Ishikawa (cell line): ENCODE results near the gene ARHGEF7.

Experiments used
- CEBPB ChIP-seq: IDR thresholded peaks from 2 replicates; pipeline ENCODE4 v1.6.1; 2012
- CREB1 ChIP-seq: IDR thresholded peaks from 2 replicates; pipeline ENCODE4 v1.6.1; 2012; ENCODE audit warnings: low read depth
- EGR1 ChIP-seq: IDR thresholded peaks from 2 replicates; pipeline ENCODE4 v1.6.1; 2012
- EP300 ChIP-seq: IDR thresholded peaks from 2 replicates; pipeline ENCODE4 v1.6.1; 2012; ENCODE audit warnings: borderline replicate concordance
- FOXM1 ChIP-seq: IDR thresholded peaks from 2 replicates; pipeline ENCODE4 v1.6.1; 2012; ENCODE audit warnings: low read depth, borderline replicate concordance
- MAX ChIP-seq: IDR thresholded peaks from 2 replicates; pipeline ENCODE4 v1.6.1; 2012
- NFIC ChIP-seq: IDR thresholded peaks from 2 replicates; pipeline ENCODE4 v1.6.1; 2012
- RAD21 ChIP-seq: IDR thresholded peaks from 2 replicates; pipeline ENCODE4 v1.6.1; 2012; ENCODE audit warnings: low read depth
- REST ChIP-seq: IDR thresholded peaks from 2 replicates; pipeline ENCODE4 v1.6.1; 2012; ENCODE audit warnings: low read depth, mild to moderate bottlenecking
- TAF1 ChIP-seq: IDR thresholded peaks from 2 replicates; pipeline ENCODE4 v1.6.1; 2012; ENCODE audit warnings: low read depth, mild to moderate bottlenecking
- TCF12 ChIP-seq: IDR thresholded peaks from 2 replicates; pipeline ENCODE4 v1.6.1; 2012; ENCODE audit warnings: low read depth
- TEAD4 ChIP-seq: IDR thresholded peaks from 2 replicates; pipeline ENCODE4 v1.6.1; 2012
- USF1 ChIP-seq: IDR thresholded peaks from 2 replicates; pipeline ENCODE4 v1.6.1; 2012
- YY1 ChIP-seq: IDR thresholded peaks from 2 replicates; pipeline ENCODE4 v1.6.1; 2012; ENCODE audit warnings: low read depth
- ZBTB7A ChIP-seq: IDR thresholded peaks from 2 replicates; pipeline ENCODE4 v1.6.1; 2012; ENCODE audit warnings: low read depth

ARHGEF7 gene

GRCh38 chr13:111219950-111220349, 104.8 kb downstream of the ARHGEF7 start:
- TF ChIP-seq ZBTB7A (no peak), YY1 (no peak), CEBPB (no peak), EGR1 (no peak), EP300 (no peak), CREB1 (no peak), REST (no peak), USF1 (no peak), NFIC (no peak), FOXM1 (no peak), RAD21 (no peak), TEAD4 (no peak), TCF12 (no peak), TAF1 (no peak), MAX (no peak)

- no peak for TF ChIP-seq FOXM1
- no peak for TF ChIP-seq YY1
- no peak for TF ChIP-seq REST
- TF ChIP-seq TAF1: no peak
- no peak for TF ChIP-seq CEBPB
- TF ChIP-seq USF1: no peak
- no peak for TF ChIP-seq MAX
- TF ChIP-seq EP300: no peak
- TF ChIP-seq ZBTB7A: no peak
- TF ChIP-seq NFIC: no peak
- no peak for TF ChIP-seq EGR1
- TF ChIP-seq TCF12: no peak
- no peak for TF ChIP-seq TEAD4
- TF ChIP-seq CREB1: no peak
- no peak for TF ChIP-seq RAD21
These were observed 110.1 kb downstream of the ARHGEF7 start for GRCh38 chr13:111225166-111225565.

- TF ChIP-seq EP300 (no peak), ZBTB7A (no peak), NFIC (no peak), CREB1 (no peak), RAD21 (no peak), USF1 (no peak), TAF1 (no peak), REST (no peak), TCF12 (no peak), TEAD4 (no peak), MAX (no peak), EGR1 (no peak), CEBPB (no peak), FOXM1 (no peak), YY1 (no peak)
These were observed 110.9 kb downstream of the ARHGEF7 start for GRCh38 chr13:111225810-111226546.
